Spleen (tissue), 11 donors: Measurements from ENCODE around the gene MAP2K3. TPM values are rescaled to one million over a fixed set of nuclear protein-coding genes. Genes with fewer than 3 reads are reported as not detected.
"Not testable (repeated sequence)": the region's sequence is repeated elsewhere in the genome, so short reads cannot be mapped to it uniquely, and the experiment has no call there.

Experiments used
- DNase-seq: peaks from one replicate; pipeline ENCODE4 v3.0.0-alpha.2; 2020
- H3K27ac ChIP-seq, 8 donors: fragments of 200-600 bp; sonication (generic) in 7 of 8; 1 replicate in 4 of 8; 2 replicates in 4 of 8; pipeline versions ENCODE4 v1.5.0 to v1.8.0; 2016 to 2021; ENCODE audit warnings: inconsistent platforms in 4 of 8, mild to moderate bottlenecking in 4 of 8, moderate library complexity in 1 of 8
- H3K27me3 ChIP-seq, 7 donors: fragments of 200-600 bp; sonication (generic) in 6 of 7; replicated peaks in 1 of 7; 1 replicate in 4 of 7; 2 replicates in 3 of 7; pipeline versions ENCODE4 v1.5.0 to v1.8.0; 2016 to 2021; ENCODE audit warnings: inconsistent platforms in 3 of 7, mild to moderate bottlenecking in 1 of 7
- H3K36me3 ChIP-seq, 6 donors: fragments of 200-600 bp; sonication (generic) in 5 of 6; 1 replicate in 4 of 6; 2 replicates in 2 of 6; pipeline versions ENCODE4 v1.5.0 to v1.8.0; 2016 to 2021; ENCODE audit warnings: inconsistent platforms in 2 of 6
- H3K4me1 ChIP-seq, 6 donors: fragments of 200-600 bp; sonication (generic) in 5 of 6; 1 replicate in 3 of 6; 2 replicates in 3 of 6; pipeline versions ENCODE4 v1.5.0 to v1.8.0; 2016 to 2021; ENCODE audit warnings: inconsistent platforms in 3 of 6
- H3K4me3 ChIP-seq, 8 donors: fragments of 200-600 bp; sonication (generic) in 7 of 8; 1 replicate in 4 of 8; 2 replicates in 4 of 8; pipeline versions ENCODE4 v1.5.0 to v1.8.0; 2016 to 2021; ENCODE audit warnings: inconsistent platforms in 4 of 8, mild to moderate bottlenecking in 4 of 8, moderate library complexity in 2 of 8
- H3K9me3 ChIP-seq, 8 donors: fragments of 200-600 bp; sonication (generic) in 7 of 8; 1 replicate in 4 of 8; 2 replicates in 4 of 8; pipeline versions ENCODE4 v1.5.0 to v1.8.0; 2016 to 2021; ENCODE audit warnings: inconsistent platforms in 4 of 8
- POLR2A ChIP-seq, 3 donors: fragments of 450-650 bp; IDR thresholded peaks; one replicate each; pipeline ENCODE4 v1.5.1; 2017; ENCODE audit warnings: antibody characterized with exemption in 3 of 3, mild to moderate bottlenecking in 1 of 3
- POLR2AphosphoS5 ChIP-seq, 3 donors: sonication (generic); formaldehyde crosslinking; IDR thresholded peaks; one replicate each; pipeline ENCODE4 v1.5.1; 2017; ENCODE audit warnings: antibody characterized with exemption in 3 of 3
- WGBS, 5 donors: extraction: QIAGEN DNeasy Blood & Tissue Kit in 3 of 5; methylation state at CpG; one replicate each; pipeline versions ENCODE4 v1.1.5 to v1.1.7; 2013 to 2018; 5-methylcytosine and 5-hydroxymethylcytosine counted together
- intact Hi-C: fragments of 100-400 bp; cut with DNase I; formaldehyde crosslinking; loops from one replicate; pipeline ENCODE4 v1.15.0; 2023; ENCODE audit warnings: low total_unique reads
- polyA plus RNA-seq, 3 donors: library from polyadenylated mRNA; stranded (reverse); fragments of 200-250 nt; gene quantifications; one replicate each; pipeline ENCODE4 v1.2.1, GENCODE V29; 2013
- total RNA-seq, 7 donors: library from RNA; depleted of rRNA in 3 of 7; stranded (reverse); fragments of >200 nt in 3 of 7; fragmentation: NEBNext Ultra II Directional in 4 of 7; extraction: Animal tissue kit (Norgen Biotek cat#: 25700) in 4 of 7; gene quantifications; one replicate each; pipeline versions ENCODE4 v1.1.0 to v1.2.1, GENCODE V29; 2016 to 2021
- TF ChIP-seq, protein P1 (sequence below), 11 experiments: fragments of 200-600 bp in 7 of 11; fragments of 450-650 bp in 4 of 11; sonication (generic) in 4 of 11; IDR thresholded peaks in 8 of 11; conservative IDR thresholded peaks in 3 of 11; 1 replicate in 7 of 11; 2 replicates in 4 of 11; pipeline versions ENCODE4 v1.4.0 to v1.8.0; 2016 to 2021; ENCODE audit warnings: antibody characterized with exemption in 11 of 11, inconsistent platforms in 4 of 11, mild to moderate bottlenecking in 1 of 11
- donor health status: healthy with polysubstance abuse.
- donor health status: DM: no; HTN: no; CAD: no; lungs with moderate emphysema.
- donor health status: DM: no; HTN: no; CAD: no.
- donor health status: Bipolar disorder and iron deficiency.
- donor health status: healthy.
- donor health status: DM: no; HTN: no; CAD: no.
- donor health status: DM: yes; HTN: yes; CAD: no.

The MAP2K3 gene
- total and polyA plus RNA-seq, 10 donors, result 31.7 to 121 (median 62.5) TPM

DNA sequence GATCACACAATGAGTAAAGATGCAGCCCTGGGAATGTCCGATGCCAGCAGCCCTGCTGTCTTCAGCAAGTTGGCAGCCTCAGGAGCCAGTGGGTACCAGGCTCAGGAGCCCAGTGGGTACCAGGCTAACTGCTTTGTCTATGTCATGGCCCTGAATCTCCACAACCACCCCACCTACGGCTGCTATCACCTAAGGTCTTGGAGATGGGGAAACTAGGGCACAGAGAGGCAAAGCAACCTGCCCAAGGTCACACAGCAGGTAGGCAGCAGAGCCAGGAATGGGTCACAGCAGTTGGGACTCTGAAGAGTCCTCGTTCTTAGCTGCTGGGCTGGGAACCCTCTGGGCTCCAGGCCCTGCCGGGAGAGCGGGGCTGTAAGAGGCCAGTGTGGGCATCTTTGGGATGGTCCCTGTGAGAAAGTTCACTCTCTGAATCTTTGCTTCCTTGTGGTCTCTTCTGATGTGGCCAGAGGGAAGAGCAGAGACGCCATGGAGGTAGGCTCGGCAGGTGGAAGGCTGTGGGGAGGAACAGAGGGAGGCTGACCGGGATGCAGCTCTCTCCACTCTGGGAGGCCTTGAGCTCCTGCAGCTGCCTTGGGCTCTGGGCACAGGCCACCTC is 57.5 kb downstream of the MAP2K3 start:
- H3K4me1 ChIP-seq, H3K27me3 ChIP-seq, H3K9me3 ChIP-seq, H3K27ac ChIP-seq, H3K36me3 ChIP-seq, H3K4me3 ChIP-seq, intact Hi-C loops: not testable (repeated sequence)
- WGBS, 5 donors, result 70 to 80% (median 77%) methylated on average over 7 to 8 of the region's 8 CpGs
- DNase-seq, result peak; percentile 37

DNA sequence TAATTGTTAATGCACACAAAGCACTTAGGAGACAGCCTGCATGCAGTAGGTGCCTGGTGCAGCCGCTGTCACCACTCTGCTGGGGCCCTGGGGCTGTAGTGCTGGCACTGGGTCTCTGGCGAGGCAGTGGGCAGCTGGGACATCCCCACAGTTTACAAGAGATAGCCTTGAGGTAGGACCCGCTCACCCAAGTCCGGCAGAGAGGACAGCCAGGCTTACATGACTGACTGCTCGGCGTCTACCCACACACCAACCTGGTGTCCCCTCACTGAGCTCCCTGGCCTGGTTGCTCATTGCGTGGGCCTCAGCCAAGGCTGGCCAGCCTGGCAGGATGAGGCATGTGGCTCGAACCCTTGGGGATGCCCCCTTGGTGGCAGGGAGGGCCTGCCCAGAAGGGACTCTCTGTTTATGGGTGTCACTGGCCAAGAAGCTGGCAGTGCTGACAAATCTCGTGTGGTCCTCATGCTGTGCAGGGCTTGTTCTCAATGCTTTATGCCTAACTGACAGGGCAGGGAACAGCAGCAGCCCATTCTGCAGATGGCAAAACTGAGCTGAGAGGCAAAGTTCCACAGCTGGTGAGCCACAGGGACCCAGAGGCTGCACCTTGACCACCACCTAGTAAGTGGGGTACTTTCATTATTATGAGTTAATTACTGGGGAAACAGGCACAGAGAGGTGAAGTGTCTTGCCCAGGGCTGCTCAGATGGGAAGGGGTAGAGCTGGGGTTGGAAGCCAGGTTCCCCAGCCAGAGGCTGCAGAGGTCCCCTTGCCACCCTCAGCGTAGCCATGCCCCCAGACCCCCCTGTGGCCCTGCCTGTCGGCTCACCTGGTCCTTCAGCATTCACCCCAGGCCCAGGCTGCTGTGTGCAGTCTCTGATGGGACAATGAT is 58.8 kb downstream of the MAP2K3 start:
- H3K27me3 ChIP-seq, H3K4me1 ChIP-seq, H3K4me3 ChIP-seq, H3K9me3 ChIP-seq, H3K27ac ChIP-seq, intact Hi-C loops, H3K36me3 ChIP-seq: not testable (repeated sequence)
- DNase-seq, result peak; percentile 46
- 64 to 71% (median 71%) methylated on average over 8 to 11 of the region's 11 CpGs for WGBS, 5 donors

DNA sequence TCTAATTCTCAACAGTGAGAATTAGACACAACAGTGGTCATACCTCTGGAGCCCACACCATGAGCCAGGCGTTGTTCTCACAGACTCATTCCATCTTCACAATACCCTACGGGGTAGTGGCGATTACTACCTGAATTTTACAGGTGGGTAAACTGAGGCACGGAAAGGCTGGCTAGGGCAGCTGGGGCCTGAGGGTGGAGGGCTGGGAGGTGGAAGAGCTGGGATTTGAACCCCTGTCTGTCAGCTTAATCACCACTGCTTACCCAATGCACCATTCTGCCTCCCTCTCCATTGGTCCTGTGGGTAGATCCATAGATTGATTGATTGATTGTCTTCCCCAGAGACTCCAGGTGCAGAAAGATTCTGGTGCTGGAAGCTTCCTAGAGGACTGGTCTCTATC is 60.3 kb downstream of the MAP2K3 start:
- H3K27me3 ChIP-seq, H3K9me3 ChIP-seq, H3K36me3 ChIP-seq, H3K4me1 ChIP-seq, H3K27ac ChIP-seq, intact Hi-C loops, H3K4me3 ChIP-seq: not testable (repeated sequence)
- DNase-seq, result peak; percentile 47
- WGBS, 5 donors, result 71 to 78% (median 75%) methylated on average over 4 of the region's 4 CpGs

DNA sequence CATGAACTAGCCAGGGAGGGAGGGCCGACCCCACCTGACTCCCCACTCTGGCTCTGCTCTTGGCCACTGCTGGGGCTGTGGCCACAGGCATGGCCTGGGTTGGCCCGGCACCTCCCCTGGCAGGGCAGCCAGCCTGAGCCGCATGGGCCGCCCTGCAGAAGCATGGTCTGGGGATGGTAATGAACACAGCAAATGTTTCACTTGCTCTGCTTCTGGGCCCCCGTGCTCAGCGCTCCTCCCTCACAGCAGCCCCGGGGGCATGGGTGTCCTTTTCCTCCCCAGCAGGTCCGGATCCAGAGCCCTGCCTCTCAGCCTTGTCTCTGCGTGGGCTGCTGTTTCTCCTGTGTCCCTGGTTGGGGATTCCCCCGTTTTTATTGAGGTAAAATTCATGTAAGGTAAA is 60.7 kb downstream of the MAP2K3 start:
- TF ChIP-seq POLR2AphosphoS5 (IDR thresholded peaks at IDR 0.05) (no peak), POLR2A (IDR thresholded peaks at IDR 0.05) (no peak)
- TF ChIP-seq, protein P1, sequence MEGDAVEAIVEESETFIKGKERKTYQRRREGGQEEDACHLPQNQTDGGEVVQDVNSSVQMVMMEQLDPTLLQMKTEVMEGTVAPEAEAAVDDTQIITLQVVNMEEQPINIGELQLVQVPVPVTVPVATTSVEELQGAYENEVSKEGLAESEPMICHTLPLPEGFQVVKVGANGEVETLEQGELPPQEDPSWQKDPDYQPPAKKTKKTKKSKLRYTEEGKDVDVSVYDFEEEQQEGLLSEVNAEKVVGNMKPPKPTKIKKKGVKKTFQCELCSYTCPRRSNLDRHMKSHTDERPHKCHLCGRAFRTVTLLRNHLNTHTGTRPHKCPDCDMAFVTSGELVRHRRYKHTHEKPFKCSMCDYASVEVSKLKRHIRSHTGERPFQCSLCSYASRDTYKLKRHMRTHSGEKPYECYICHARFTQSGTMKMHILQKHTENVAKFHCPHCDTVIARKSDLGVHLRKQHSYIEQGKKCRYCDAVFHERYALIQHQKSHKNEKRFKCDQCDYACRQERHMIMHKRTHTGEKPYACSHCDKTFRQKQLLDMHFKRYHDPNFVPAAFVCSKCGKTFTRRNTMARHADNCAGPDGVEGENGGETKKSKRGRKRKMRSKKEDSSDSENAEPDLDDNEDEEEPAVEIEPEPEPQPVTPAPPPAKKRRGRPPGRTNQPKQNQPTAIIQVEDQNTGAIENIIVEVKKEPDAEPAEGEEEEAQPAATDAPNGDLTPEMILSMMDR (IDR thresholded peaks at IDR 0.05 in 8 of 11, conservative IDR thresholded peaks at IDR 0.05 in 3 of 11), result no peak

DNA sequence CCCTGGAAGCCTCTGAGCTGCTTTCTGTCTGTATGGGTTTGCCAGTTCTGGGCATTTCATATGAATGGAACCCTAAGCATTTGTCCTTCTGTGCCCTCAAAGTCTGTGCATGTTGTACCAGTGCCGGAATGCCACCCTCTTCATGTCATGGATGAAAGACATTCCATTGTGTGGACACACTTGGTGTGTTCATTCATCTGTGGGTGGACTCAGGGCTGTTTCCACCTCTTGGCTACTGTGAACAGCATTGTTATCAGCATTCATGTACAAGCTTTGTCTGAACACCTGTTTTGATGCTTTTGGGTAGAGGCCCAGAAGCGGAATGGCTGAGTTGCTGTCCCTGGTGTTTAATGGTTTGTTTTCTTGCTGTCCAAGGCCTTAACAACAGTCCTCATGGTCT is 61.6 kb downstream of the MAP2K3 start:
- DNase-seq, H3K36me3 ChIP-seq, H3K4me3 ChIP-seq, intact Hi-C loops, H3K27ac ChIP-seq, H3K4me1 ChIP-seq, H3K9me3 ChIP-seq, H3K27me3 ChIP-seq: not testable (repeated sequence)
- WGBS, 5 donors, result no CpG with 5 or more reads among the region's 2 CpGs

More for the DNA sequence above, 60.7 kb downstream of the MAP2K3 start:
- Histone ChIP-seq H3K4me1 (no peaks in the 10 kb centered on the region), H3K4me3 (no peak overlapping the region), H3K27ac (no peak overlapping the region), H3K27me3 (no peaks in the 10 kb centered on the region), H3K9me3 (no peaks in the 10 kb centered on the region), H3K36me3 (no peaks in the 10 kb centered on the region)
- intact Hi-C loops, result no loop called here
- WGBS, 5 donors, result 64 to 81% (median 72%) methylated on average over 9 to 10 of the region's 10 CpGs
- DNase-seq, result peak; percentile 67

DNA sequence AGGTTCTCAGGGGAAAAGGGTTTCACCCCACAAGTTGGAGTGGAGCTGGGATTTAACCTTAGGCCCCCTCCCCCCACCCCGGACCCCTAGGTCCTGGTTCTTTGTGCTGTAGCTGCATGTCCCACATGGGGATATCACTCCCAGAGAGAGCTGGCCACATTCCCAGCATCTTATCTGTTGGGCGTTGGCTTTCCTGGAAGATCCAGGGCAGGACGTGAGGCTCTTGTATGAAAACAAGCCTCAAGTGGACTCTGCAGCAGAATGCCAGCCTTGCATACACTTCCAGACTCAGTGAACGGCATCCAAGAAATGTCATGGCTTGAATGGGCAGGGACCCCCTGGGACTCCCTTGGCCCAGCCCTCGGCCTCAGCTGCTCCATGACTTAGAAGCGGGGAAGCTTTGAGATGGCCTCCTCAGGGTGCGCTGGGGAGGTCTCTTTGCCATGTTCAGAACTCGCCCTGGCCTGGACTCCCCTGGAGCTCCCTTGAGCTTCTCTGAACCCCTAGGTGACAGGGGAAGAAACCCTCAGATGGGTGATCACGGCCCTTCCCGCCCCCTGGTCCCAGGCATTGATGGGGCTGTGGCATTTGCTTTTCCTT is 62.2 kb downstream of the MAP2K3 start:
- H3K27me3 ChIP-seq, H3K27ac ChIP-seq, intact Hi-C loops, H3K4me3 ChIP-seq, H3K4me1 ChIP-seq, H3K9me3 ChIP-seq, H3K36me3 ChIP-seq: not testable (repeated sequence)
- DNase-seq, result peak; percentile 62
- WGBS, 5 donors, result 62 to 90% (median 69%) methylated on average over 5 to 10 of the region's 10 CpGs

DNA sequence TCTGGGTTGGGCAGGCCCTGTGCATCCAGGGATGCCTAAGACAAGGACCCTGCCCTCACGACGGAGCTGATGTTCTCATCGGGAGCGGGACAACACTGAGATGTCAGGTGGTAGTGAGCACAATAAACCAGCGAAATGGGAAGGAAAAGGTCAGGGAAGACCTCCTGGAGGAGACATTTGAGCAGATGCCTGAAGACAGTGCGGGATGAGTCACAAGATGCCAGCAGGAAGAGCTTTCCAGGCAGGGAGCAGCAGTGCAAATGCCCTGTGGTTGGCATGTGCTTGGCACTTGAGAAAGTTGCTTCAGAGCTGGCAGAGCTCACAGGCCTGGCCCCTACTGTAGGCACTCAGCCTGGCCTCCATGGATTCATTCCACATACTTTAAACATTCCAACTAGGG is 63.1 kb downstream of the MAP2K3 start:
- H3K27ac ChIP-seq, H3K4me1 ChIP-seq, intact Hi-C loops, H3K36me3 ChIP-seq, H3K27me3 ChIP-seq, H3K9me3 ChIP-seq, DNase-seq, H3K4me3 ChIP-seq: not testable (repeated sequence)
- WGBS, 5 donors, result 87 to 95% (median 90%) methylated on average over 5 to 6 of the region's 6 CpGs; no CpG with 5 or more reads in 1 of the 5 donors

DNA sequence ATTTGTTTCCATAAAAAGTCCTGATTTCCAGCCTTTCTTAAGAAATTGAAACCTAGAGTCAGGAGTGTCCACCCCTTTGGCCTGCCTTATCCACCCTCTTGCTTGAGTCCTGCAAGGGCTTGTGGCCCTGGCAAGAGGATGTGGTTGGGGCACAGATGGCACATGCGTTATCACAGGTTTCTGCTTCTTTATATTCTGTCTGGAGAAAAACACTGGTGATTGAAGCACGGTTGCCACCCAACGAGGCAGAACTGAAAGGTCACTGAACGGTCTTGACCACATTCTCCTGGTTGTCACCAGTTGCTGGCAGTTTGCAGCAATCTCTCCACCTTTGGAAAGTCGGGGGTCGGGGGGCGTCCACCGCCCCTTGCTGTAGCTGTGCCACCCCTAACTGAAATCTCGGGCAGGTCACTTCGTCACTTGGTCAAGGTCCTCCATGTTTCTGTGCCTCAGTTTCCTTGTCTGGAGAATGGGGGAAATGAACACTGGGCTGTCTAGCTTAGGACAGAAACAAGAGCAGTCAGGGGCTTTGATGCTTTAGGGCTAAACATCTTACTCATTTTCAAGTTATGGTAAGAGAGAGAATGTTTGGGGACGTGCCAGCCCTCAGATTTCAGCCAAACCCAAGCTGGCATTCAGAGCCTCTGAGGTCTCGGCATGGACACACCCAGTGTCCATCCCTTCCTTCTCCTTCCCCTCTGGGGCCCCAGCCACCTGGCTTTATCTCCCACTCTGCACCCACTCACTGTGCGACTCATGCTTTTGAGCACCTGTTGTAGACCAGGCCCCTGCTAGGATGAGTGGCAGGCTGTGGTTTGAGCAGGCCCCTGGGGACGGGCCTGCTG is 63.8 kb downstream of the MAP2K3 start:
- intact Hi-C loops, H3K27me3 ChIP-seq, H3K9me3 ChIP-seq, H3K4me1 ChIP-seq, H3K27ac ChIP-seq, H3K36me3 ChIP-seq, H3K4me3 ChIP-seq: not testable (repeated sequence)
- WGBS, 5 donors, result 34 to 62% (median 56%) methylated on average over 3 to 10 of the region's 14 CpGs
- DNase-seq, result peak; percentile 50

DNA sequence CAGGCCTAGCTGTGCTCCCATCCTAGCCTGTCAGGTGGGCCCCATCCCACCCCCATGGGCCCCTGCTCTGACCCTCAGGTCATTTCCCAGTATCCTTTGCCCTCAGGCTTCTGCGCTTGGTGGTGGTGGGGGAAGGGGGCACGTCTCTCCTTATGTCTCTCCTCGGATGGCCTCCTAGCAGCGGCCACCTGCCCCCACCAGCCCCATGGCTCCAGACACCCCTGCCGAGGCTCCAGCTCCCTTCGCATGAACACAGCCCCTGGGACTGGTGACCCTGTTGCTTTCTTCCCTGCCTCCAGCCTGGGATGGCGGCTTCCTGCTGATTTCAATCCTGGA is 64.4 kb downstream of the MAP2K3 start:
- H3K4me3 ChIP-seq, intact Hi-C loops, H3K27ac ChIP-seq, H3K9me3 ChIP-seq, H3K27me3 ChIP-seq, H3K4me1 ChIP-seq, H3K36me3 ChIP-seq: not testable (repeated sequence)
- peak; percentile 48 for DNase-seq
- WGBS, 5 donors, result 65 to 82% (median 80%) methylated on average over 4 to 6 of the region's 7 CpGs
